ENCODE data around the gene NBEAL2.

Gene NBEAL2

GRCh38 chr3:47003461-47004368 is 24.2 kb downstream of the NBEAL2 start:
- intact Hi-C loops (cut with DNase I; ENCODE audit: low total_unique reads) = loop anchor here (10.0 kb wide), 1 partner anchor 281 kb away; the partner anchor contains the start of genes KIF9 and KLHL18
- Histone ChIP-seq H3K27me3 (no peaks in the 10 kb centered on the region), H3K4me3 (no peak overlapping the region), H3K27ac (no peak overlapping the region), H3K9me3 (no peaks in the 10 kb centered on the region), H3K4me1 (peaks cover 0 to 1% (median 1%) of the 10 kb centered on the region in 4 donors), H3K36me3 (peaks cover 19 to 90% (median 59%) of the 10 kb centered on the region in 3 donors)
- peak; percentile 15 to 61 for DNase-seq
- no peak for TF ChIP-seq CTCF (IDR thresholded peaks at IDR 0.05)

GRCh38 chr3:47004369-47005211 is 25.1 kb downstream of the NBEAL2 start:
- peak; percentile 17 to 66 for DNase-seq

GRCh38 chr3:47005212-47006144 is 26.0 kb downstream of the NBEAL2 start:
- H3K27me3 ChIP-seq = no peaks in the 10 kb centered on the region
- peaks cover 4 to 15% (median 12%) of the 10 kb centered on the region in 4 donors for H3K4me1 ChIP-seq
- no peak for TF ChIP-seq CTCF (IDR thresholded peaks at IDR 0.05)
- H3K4me3 ChIP-seq = no peak overlapping the region
- no peaks in the 10 kb centered on the region for H3K9me3 ChIP-seq
- peaks cover 19 to 73% (median 45%) of the 10 kb centered on the region in 3 donors for H3K36me3 ChIP-seq
- H3K27ac ChIP-seq = no peak overlapping the region
- peak in 1 of 2 donors; percentile 63 for DNase-seq
- intact Hi-C loops (cut with DNase I; ENCODE audit: low total_unique reads) = loop anchor here (10.0 kb wide), 1 partner anchor 279 kb away; the partner anchor contains the start of genes KIF9 and KLHL18

More at GRCh38 chr3:47004369-47005211, 25.1 kb downstream of the NBEAL2 start:
- no peak overlapping the region for H3K4me3 ChIP-seq
- H3K9me3 ChIP-seq = no peaks in the 10 kb centered on the region
- intact Hi-C loops (cut with DNase I; ENCODE audit: low total_unique reads) = loop anchor here (10.0 kb wide), 1 partner anchor 280 kb away; the partner anchor contains the start of genes KIF9 and KLHL18
- H3K4me1 ChIP-seq = peaks cover 0 to 7% (median 5%) of the 10 kb centered on the region in 4 donors
- TF ChIP-seq CTCF (IDR thresholded peaks at IDR 0.05) = no peak
- peaks cover 19 to 82% (median 53%) of the 10 kb centered on the region in 3 donors for H3K36me3 ChIP-seq
- H3K27ac ChIP-seq = no peak overlapping the region
- no peaks in the 10 kb centered on the region for H3K27me3 ChIP-seq

GRCh38 chr3:47006145-47006651 is 26.7 kb downstream of the NBEAL2 start:
- intact Hi-C loops (cut with DNase I; ENCODE audit: low total_unique reads) = loop anchor here (10.0 kb wide), 1 partner anchor 279 kb away; the partner anchor contains the start of genes KIF9 and KLHL18
- H3K4me3 ChIP-seq = no peak overlapping the region
- no peaks in the 10 kb centered on the region for H3K27me3 ChIP-seq
- H3K4me1 ChIP-seq = peaks cover 4 to 15% (median 12%) of the 10 kb centered on the region in 4 donors
- no peak for DNase-seq
- H3K36me3 ChIP-seq = peaks cover 15 to 65% (median 37%) of the 10 kb centered on the region in 3 donors
- no peaks in the 10 kb centered on the region for H3K9me3 ChIP-seq
- no peak overlapping the region for H3K27ac ChIP-seq
- no peak for TF ChIP-seq CTCF (IDR thresholded peaks at IDR 0.05)

All from tibial artery (tissue), 4 donors.